ENCODE results near the gene GCC1.
"Not testable (repeated sequence)": the region's sequence is repeated elsewhere in the genome, so short reads cannot be mapped to it uniquely, and the experiment has no call there.

GCC1 gene

GRCh38 chr7:127589896-127590295 lies 4.5 kb upstream of the GCC1 start:
- DNase-seq, result no peak

GRCh38 chr7:127588697-127589482 lies 3.5 kb upstream of the GCC1 start:
- DNase-seq, result peak; percentile 56

GRCh38 chr7:127588019-127588696 lies 2.8 kb upstream of the GCC1 start, which contains the start of gene ARF5:
Gene ARF5 (plus strand): TSS chr7:127588411. CDS start chr7:127588499, 88 bp downstream.
- DNase-seq, result peak; percentile 86

GRCh38 chr7:127587663-127588018 lies 2.2 kb upstream of the GCC1 start:
- no peak for DNase-seq

GRCh38 chr7:127586346-127586745 lies 950 bp upstream of the GCC1 start:
- DNase-seq, result no peak

GRCh38 chr7:127584648-127585043 lies 750 bp downstream of the GCC1 start:
- DNase-seq, result no peak

- no peak for DNase-seq
Observed at GRCh38 chr7:127582361-127582760, 3.0 kb downstream of the GCC1 start.

GRCh38 chr7:127581716-127582115 lies 3.7 kb downstream of the GCC1 start:
- no peak for DNase-seq

GRCh38 chr7:127580612-127581011 lies 4.8 kb downstream of the GCC1 start:
- no peak for DNase-seq

GRCh38 chr7:127578711-127579275 lies 6.6 kb downstream of the GCC1 start:
- DNase-seq, result peak; percentile 20

- DNase-seq, result peak; percentile 57
Observed at GRCh38 chr7:127578036-127578684, 7.2 kb downstream of the GCC1 start.

- DNase-seq, result no peak
Observed at GRCh38 chr7:127571741-127572505, 13.5 kb downstream of the GCC1 start.

- DNase-seq, result not testable (repeated sequence)
Observed at GRCh38 chr7:127568034-127568433, 17.4 kb downstream of the GCC1 start.

GRCh38 chr7:127566242-127566641 lies 19.2 kb downstream of the GCC1 start:
- DNase-seq, result no peak

GRCh38 chr7:127557803-127558202 lies 27.6 kb downstream of the GCC1 start:
- no peak for DNase-seq

GRCh38 chr7:127556404-127556803 lies 29.0 kb downstream of the GCC1 start:
- DNase-seq, result no peak

GRCh38 chr7:127551941-127552340 lies 33.5 kb downstream of the GCC1 start:
- DNase-seq, result no peak

GRCh38 chr7:127550247-127550646 lies 35.1 kb downstream of the GCC1 start:
- DNase-seq, result no peak

- DNase-seq, result no peak
Observed at GRCh38 chr7:127546313-127546712, 39.1 kb downstream of the GCC1 start.

GRCh38 chr7:127541548-127541947 lies 43.8 kb downstream of the GCC1 start:
- no peak for DNase-seq

GRCh38 chr7:127540461-127540860 lies 44.9 kb downstream of the GCC1 start:
- DNase-seq, result not testable (repeated sequence)

- no peak for DNase-seq
Observed at GRCh38 chr7:127539116-127539515, 46.3 kb downstream of the GCC1 start.
